Right lobe of liver (tissue), 6 donors: ENCODE results near the gene R3HDM4. TPM values are rescaled to one million over a fixed set of nuclear protein-coding genes. Genes with fewer than 3 reads are reported as not detected.

Experiments used
- ATAC-seq, 4 donors: fragments of 200-7000 bp; cut with Tn5 transposase; one replicate each; pipeline ENCODE4 v1.9.1; 2020; ENCODE audit warnings: mild to moderate bottlenecking in 4 of 4, moderate library complexity in 4 of 4
- DNase-seq, 3 donors: peaks; one replicate each; pipeline ENCODE4 v3.0.0-alpha.2; 2020
- H3K27ac ChIP-seq, 3 donors: fragments of 200-600 bp; one replicate each; pipeline ENCODE4 v1.8.0; 2022
- H3K27me3 ChIP-seq, 2 donors: fragments of 200-600 bp; one replicate each; pipeline ENCODE4 v1.8.0; 2022
- H3K36me3 ChIP-seq, 4 donors: fragments of 200-600 bp; sonication (generic) in 1 of 4; one replicate each; pipeline versions ENCODE4 v1.5.1 to v1.8.0; 2017 to 2022; ENCODE audit warnings: control low read depth in 1 of 4
- H3K4me1 ChIP-seq, 4 donors: fragments of 200-600 bp; sonication (generic) in 1 of 4; one replicate each; pipeline versions ENCODE4 v1.5.1 to v1.8.0; 2017 to 2022; ENCODE audit warnings: control low read depth in 1 of 4
- H3K4me3 ChIP-seq, 3 donors: fragments of 200-600 bp; one replicate each; pipeline ENCODE4 v1.8.0; 2022
- H3K9me3 ChIP-seq, 4 donors: fragments of 200-600 bp; sonication (generic) in 1 of 4; one replicate each; pipeline versions ENCODE4 v1.5.1 to v1.8.0; 2017 to 2022; ENCODE audit warnings: control low read depth in 1 of 4
- CTCF ChIP-seq, 4 donors: fragments of 200-600 bp in 3 of 4; fragments of 450-650 bp in 1 of 4; IDR thresholded peaks; one replicate each; pipeline versions ENCODE4 v1.5.1 to v1.8.0; 2016 to 2022; ENCODE audit warnings: antibody characterized with exemption in 4 of 4, mild to moderate bottlenecking in 2 of 4
- POLR2A ChIP-seq: fragments of 450-650 bp; IDR thresholded peaks from one replicate; pipeline ENCODE4 v1.6.1; 2017; ENCODE audit warnings: antibody characterized with exemption, mild to moderate bottlenecking
- WGBS: methylation state at CpG from one replicate; pipeline ENCODE4 v1.1.6; 2018; ENCODE audit warnings: low coverage, low lambda C conversion rate; ENCODE audit not compliant: insufficient coverage; ENCODE audit errors: missing lambda C conversion rate; 5-methylcytosine and 5-hydroxymethylcytosine counted together
- intact Hi-C, 2 donors: fragments of 100-400 bp; cut with DNase I; formaldehyde crosslinking; loops; one replicate each; pipeline versions ENCODE4 v1.11.2 to v1.14.1; 2022
- total RNA-seq, 6 experiments: library from RNA; depleted of rRNA in 2 of 6; stranded (reverse); fragments of >200 nt in 2 of 6; fragmentation: NEBNext Ultra II Directional in 3 of 6; extraction: Animal tissue kit (Norgen Biotek cat#: 25700) in 3 of 6; gene quantifications; one replicate each; pipeline versions ENCODE4 v1.1.0 to v1.2.4, GENCODE V29; 2016 to 2023
- donor health status: DM: no; HTN: yes; CAD: no.
- donor health status: DM: no; HTN: no; CAD: no.
- donor health status: DM: no; HTN: no; CAD: no.
- donor health status: DM: no; HTN: yes; CAD: no.
- donor health status: DM: no; HTN: yes; CAD: no.

R3HDM4 gene
- total RNA-seq, 6 experiments from 2014 or later: 14.5 to 28.2 (median 20.5) TPM

GRCh38 chr19:954672-955494, 41.9 kb upstream of the R3HDM4 start:
- no peak overlapping the region for H3K27ac ChIP-seq
- peak in 2 of 3 donors; percentile 40 to 53 for DNase-seq
- H3K27me3 ChIP-seq: no peaks in the 10 kb centered on the region
- WGBS: 92% methylated on average over 10 of the region's 43 CpGs
- intact Hi-C loops: no loop called here
- H3K9me3 ChIP-seq: no peaks in the 10 kb centered on the region
- H3K36me3 ChIP-seq: no peaks in the 10 kb centered on the region
- no peak overlapping the region for H3K4me3 ChIP-seq
- TF ChIP-seq POLR2A (no peak), CTCF (IDR thresholded peaks at IDR 0.05) (no peak)
- no peaks in the 10 kb centered on the region for H3K4me1 ChIP-seq
- ATAC-seq: no peak

GRCh38 chr19:954272-954671, 41.3 kb upstream of the R3HDM4 start:
- WGBS: 63% methylated on average over 8 of the region's 14 CpGs

GRCh38 chr19:953445-954271, 40.6 kb upstream of the R3HDM4 start:
- DNase-seq (peak in 1 of 3 donors; percentile 43), ATAC-seq (no peak)
- Histone ChIP-seq H3K27ac (no peak overlapping the region), H3K27me3 (no peaks in the 10 kb centered on the region), H3K4me3 (no peak overlapping the region), H3K9me3 (no peaks in the 10 kb centered on the region), H3K36me3 (no peaks in the 10 kb centered on the region), H3K4me1 (no peaks in the 10 kb centered on the region)
- intact Hi-C loops: no loop called here
- 54% methylated on average over 22 of the region's 33 CpGs for WGBS
- no peak for TF ChIP-seq POLR2A

More at GRCh38 chr19:954272-954671, 41.3 kb upstream of the R3HDM4 start:
- intact Hi-C loops: no loop called here
- DNase-seq: no peak
- no peaks in the 10 kb centered on the region for H3K36me3 ChIP-seq
- ATAC-seq: no peak
- TF ChIP-seq POLR2A (no peak), CTCF (IDR thresholded peaks at IDR 0.05) (no peak)
- no peak overlapping the region for H3K4me3 ChIP-seq
- no peak overlapping the region for H3K27ac ChIP-seq
- H3K4me1 ChIP-seq: no peaks in the 10 kb centered on the region
- no peaks in the 10 kb centered on the region for H3K9me3 ChIP-seq
- no peaks in the 10 kb centered on the region for H3K27me3 ChIP-seq

- intact Hi-C loops: no loop called here
- Histone ChIP-seq H3K9me3 (no peaks in the 10 kb centered on the region), H3K36me3 (no peaks in the 10 kb centered on the region), H3K4me1 (no peaks in the 10 kb centered on the region), H3K4me3 (no peak overlapping the region), H3K27ac (no peak overlapping the region), H3K27me3 (no peaks in the 10 kb centered on the region)
- no peak for TF ChIP-seq POLR2A
- no peak for TF ChIP-seq CTCF (IDR thresholded peaks at IDR 0.05)
- whole genome bisulfite sequencing: 7% methylated on average over 3 of the region's 21 CpGs
- no peak for DNase-seq
- ATAC-seq: no peak
These were observed 39.8 kb upstream of the R3HDM4 start for GRCh38 chr19:952680-953444.
